HG03108 (cell line): Measurements from ENCODE around the gene SPRED2.

Experiments used
- ATAC-seq: cut with Tn5 transposase; IDR thresholded peaks from one replicate; pipeline ENCODE4 v1.9.1; 2021; ENCODE audit warnings: moderate library complexity; ENCODE audit not compliant: unreplicated experiment

Gene SPRED2

DNA sequence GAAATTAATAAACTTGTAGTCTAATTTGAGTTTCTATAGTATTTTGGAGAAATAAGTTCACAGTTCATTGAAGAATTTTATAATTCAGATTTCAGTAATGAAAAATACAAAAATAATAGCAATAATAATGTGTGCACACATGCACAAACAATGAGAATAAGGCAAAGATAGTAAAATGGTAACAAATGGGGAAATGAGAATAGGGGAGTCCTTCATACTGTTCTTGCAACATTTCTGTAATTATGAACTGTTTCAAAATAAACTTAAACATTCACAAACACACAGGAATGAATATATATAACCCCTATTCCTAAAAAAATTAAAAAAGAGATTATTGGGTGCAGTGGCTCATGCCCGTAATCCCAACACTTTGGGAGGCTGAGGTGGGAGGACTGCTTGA, 63.9 kb downstream of the SPRED2 start:
- no peak for ATAC-seq

DNA sequence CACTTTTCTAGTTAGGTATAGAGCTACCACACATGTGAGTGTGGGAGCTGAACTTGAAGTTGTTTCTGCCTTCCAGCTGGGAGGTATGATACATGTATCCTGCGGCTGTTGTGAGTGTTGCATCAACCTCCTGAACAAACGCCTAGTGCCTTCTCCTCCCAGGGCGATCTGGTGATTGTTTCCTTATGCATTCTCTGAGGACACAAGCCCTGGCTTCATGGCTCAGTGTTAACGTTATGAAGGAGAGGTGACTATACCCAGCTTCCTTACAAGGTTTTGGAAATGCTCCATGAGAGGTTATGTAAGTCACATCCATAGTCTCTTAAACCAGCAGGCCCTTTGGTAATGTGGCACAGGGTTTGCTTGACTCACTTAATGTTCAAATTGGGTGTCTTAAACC, 64.9 kb downstream of the SPRED2 start:
- no peak for ATAC-seq

- ATAC-seq: peak; percentile 61
Observed at GRCh38 chr2:65366595-65367125, 65.7 kb downstream of the SPRED2 start.

DNA sequence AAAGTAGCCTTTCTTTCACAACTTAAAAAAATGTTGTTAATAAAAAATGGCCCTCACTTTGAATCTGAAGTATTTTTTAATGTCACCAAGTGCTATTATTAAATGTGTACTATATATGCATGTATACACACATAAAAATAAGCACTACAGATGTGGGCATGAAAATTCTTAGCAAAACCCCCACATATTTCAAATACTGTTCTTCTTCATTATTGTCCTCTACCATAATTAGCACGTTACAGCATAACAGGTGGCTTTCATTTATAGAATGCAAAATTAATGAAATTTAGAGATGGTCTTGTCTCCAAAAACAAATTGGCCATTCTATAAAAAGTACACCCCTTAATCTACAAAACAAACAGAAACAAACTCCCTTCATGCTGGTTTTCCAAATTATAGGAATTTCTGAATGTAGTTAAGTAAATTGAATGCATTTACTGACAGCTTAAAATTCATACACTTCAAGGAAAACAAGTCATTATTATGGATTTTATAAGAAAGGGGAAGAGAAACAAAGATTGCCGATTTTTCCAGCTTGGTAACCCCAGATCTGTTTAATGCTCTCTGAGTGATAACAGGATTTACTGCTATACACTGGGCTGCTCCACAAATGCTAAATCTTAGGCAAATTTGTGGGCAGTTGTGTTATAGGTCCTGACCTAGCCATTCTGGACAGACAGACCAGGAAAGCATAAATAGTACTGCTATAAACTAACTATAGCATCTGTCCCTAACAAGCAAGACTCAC, 67.2 kb downstream of the SPRED2 start:
- no peak for ATAC-seq

GRCh38 chr2:65363879-65364666, 68.3 kb downstream of the SPRED2 start:
- no peak for ATAC-seq

DNA sequence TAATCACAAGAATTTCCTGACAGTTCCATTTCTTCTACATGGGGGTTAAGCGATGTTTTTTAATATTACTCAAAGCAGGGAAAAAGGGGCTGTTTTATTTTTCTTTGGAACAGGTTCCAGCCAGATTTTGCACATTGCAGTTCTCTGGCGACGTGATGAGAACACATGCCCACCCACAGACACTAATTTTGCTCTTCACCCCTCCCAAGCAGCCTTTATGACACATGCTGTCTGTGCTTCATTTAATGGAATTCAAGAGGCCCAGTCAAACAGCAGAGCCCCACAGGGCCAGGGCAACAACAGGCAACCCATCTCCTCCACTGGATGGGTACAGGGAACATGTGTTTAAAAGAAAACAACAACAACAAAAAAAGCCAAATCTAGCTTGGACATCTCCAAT, 70.8 kb downstream of the SPRED2 start:
- ATAC-seq: no peak

DNA sequence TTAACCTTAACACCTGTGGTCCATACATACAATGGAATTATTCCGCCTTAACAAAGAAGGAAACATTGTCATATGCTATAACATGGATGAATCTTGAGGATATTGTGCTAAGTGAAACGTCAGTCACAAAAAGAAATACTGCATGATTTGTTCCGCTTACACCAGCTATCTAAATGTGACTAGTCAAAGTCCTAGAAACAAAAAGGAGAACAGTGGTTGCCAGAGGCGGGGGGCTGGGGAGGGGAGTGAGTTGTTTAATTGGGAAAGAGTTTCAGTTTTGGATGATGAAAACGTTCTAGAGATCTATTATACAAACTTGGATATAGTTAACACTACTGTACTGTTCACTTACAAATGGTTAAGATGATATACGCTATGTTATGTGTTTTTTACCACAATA, 72.0 kb downstream of the SPRED2 start:
- no peak for ATAC-seq

DNA sequence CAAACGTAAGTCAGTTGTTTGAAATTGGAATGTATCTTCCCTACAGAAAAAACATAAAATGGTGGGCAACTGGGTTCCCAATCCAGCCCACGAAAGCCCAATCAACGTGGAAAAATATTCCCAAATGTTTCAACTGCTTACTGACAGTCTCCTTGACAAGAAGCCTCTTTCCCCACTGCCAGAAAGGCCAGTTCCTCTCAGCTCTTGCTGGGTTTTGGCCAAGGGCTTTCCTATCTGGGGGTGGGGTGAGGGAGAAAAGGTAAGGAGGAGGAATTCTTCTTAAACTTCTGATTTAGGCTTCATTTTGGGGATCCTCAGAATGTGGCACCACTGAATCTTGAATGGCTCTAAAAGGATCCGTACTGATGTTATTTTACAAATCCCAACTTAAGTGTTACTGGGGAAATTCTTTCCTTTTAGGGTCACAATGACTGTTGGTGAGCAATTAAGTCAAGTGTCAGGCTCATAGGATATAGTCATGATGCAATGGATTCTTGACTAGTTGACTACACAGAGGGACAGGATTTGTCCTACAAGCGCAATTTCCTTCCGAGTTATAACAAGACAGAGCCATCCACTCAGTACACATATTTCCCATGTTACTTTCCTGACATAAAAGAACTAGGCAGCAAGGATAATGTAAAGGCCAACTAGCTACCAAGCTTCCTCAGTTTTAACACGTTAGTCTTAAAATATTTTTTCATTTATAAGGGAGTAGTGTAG, 73.6 kb downstream of the SPRED2 start:
- ATAC-seq: no peak

- ATAC-seq: peak; percentile 73
Observed at GRCh38 chr2:65357959-65358294, 74.5 kb downstream of the SPRED2 start.

DNA sequence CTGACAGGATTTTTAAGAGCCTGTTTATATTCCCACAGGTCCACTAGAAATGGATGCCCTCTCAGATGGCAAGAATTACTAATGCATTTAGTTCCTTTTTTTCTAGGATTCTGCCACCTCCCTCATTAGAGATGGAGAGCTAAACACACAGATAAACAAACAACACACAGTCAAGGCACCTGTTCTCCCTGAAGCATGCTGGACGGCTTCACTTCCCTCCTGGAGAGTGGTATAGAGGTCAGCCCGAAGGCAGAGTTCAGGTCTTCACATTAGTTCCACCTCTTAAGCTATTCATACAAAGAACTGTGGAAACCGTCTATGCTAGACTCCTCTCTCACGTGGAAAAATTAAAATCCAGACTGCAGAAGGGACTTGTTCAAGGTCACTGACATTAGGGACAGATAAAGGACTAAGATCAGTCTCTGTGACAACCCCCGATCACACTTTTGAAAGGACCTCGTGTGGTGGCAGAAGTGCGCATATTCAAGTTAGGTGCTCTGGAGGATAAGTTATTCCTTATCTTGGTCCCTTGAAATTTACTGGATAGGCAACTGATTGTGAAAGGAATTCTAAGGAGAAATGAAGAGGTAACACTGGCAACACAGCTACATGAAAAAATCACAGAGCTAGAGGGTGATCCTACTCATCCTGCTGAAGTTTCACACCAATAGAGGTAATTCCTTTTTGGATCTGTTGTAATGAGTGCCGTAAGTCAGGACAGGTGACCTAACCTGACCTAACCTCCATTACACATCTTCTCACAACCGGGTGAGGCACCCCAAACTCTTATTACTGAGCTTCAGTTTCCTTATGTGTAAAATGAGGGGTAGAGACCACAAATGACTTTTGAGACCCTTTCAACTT, 75.1 kb downstream of the SPRED2 start:
- no peak for ATAC-seq

GRCh38 chr2:65355186-65355831, 77.1 kb downstream of the SPRED2 start:
- ATAC-seq: no peak

- ATAC-seq: no peak
Observed at GRCh38 chr2:65354773-65355172, 77.6 kb downstream of the SPRED2 start.

DNA sequence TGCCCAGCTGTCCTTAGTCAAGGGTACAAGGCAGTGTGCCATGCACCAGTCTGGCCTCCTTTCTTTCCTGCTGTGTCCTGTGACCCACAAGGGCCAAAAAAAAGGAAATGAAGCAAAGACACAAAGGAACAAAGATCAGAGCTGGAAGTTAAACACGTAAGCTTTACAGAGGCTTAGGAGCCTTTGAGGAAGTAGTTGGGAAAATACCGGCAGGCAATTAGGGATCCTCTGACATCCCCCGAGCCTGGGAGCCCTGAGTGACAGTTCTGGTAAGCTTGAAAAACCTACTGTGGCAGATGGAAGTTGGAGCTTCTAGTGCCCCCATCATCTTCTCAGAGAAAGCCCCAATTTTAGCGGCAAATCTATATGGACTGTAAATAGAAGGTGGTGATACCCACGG, 78.5 kb downstream of the SPRED2 start:
- no peak for ATAC-seq

GRCh38 chr2:65353046-65353445, 79.4 kb downstream of the SPRED2 start:
- ATAC-seq: no peak

- no peak for ATAC-seq
Observed at GRCh38 chr2:65351948-65352595, 80.3 kb downstream of the SPRED2 start.

DNA sequence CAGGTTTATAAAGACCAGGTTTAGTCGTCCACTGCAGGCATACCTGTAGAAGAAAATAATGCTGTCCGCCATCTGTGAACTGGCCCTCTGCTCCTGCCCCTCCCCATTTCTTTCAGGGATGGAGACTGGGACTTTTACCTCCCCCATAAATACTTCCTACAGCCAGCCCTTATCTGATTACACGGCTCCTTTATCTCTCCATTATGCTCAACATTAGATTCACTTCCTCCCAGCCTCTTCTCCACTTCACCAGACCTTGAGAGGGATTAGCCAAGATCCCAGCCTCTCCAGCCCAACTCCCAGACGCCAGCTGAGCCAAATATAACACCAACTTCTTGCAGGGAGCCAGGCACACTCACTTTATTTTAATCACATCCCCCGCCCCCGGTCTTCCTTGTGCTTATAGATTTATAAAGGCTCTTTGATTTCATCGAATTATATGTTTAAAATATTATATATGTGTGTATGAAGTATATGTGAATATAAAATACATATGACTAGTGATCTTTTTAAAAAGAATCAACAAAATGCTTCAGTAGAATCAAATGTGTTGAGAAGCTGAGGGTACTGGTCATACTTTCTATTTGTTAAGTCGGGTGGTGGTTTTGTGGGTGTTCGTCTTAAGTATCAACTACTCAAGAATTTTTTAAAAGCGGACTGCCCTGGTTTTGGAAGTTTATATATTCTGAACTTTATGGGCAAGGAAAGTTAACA, 81.0 kb downstream of the SPRED2 start:
- ATAC-seq: no peak

- ATAC-seq: no peak
Observed at GRCh38 chr2:65350651-65351056, 81.7 kb downstream of the SPRED2 start.

GRCh38 chr2:65349863-65350262, 82.5 kb downstream of the SPRED2 start:
- ATAC-seq: no peak

DNA sequence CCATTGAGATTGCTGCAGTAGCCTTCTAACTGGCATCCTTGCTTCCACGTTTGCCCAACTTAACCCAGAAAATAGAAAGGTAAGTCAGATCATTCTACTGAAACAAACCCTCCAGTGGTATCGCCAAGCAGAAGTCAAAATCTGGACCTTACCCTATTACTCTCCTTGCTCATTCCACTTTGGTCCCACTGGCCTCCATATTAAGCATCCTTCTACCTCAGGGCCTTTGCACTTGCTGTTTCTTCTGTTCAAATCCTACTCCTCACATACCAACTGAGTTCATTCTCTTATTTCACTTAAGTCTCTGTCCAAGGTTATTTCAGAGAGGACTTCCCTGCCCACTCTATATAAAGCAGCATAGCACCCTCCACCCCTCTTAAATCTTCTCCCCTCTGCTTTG, 84.5 kb downstream of the SPRED2 start:
- no peak for ATAC-seq
